AG09309 (cell line): ENCODE measurements around the gene SOHLH2.

Source experiments
- DNase-seq: peaks from one replicate; pipeline ENCODE4 v3.0.0-alpha.2; 2010; ENCODE audit warnings: low read depth
- H3K4me3 ChIP-seq: 2 replicates; pipeline ENCODE4 v1.5.1; 2011; ENCODE audit warnings: mild to moderate bottlenecking, low read depth, low read length, moderate library complexity; ENCODE audit not compliant: control insufficient read depth
- CTCF ChIP-seq: IDR thresholded peaks from 2 replicates; pipeline ENCODE4 v1.5.1; 2011; ENCODE audit warnings: mild to moderate bottlenecking, low read depth, low read length, inconsistent platforms; ENCODE audit not compliant: insufficient read depth, control insufficient read depth; ENCODE audit errors: missing control alignments

SOHLH2 gene

DNA sequence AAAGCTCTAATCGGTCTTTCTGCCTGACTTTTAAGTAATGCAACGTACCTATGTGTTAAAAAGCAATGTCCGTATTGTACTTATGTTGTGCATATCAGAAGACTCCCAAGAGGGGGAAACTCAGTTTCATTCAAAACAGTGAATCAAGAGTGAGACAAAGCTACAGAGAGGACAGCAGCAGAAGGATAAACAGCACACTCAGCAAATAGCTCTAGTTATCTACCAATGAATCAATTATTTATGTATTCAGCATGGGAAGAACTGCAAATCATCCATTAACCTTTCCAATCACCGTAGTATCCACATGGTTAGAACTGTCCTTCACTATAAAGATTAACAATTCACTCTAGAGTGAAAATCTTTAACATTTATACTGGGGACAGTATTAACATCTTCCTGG lies 36.7 kb upstream of the SOHLH2 start:
- H3K4me3 ChIP-seq: no peak overlapping the region
- no peak for DNase-seq
- no peak for TF ChIP-seq CTCF

DNA sequence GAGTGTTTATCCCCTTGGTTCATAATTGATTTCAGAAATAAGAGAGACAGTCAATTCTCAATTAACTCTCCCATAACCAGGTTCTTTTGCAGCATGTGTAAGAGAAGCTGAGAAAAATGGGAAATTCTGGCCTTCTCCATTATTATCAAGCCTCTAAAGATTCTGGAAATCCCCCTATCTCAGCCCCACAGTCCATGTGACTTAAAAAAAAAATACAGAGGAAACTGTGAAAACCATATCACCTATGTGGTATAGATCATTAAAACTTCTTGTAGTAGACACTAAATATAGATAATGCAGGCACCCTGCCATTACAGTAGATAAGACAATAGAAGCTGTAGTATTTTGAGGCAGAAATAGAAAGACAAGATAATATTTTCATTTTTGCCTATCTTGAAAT lies 34.3 kb upstream of the SOHLH2 start:
- TF ChIP-seq CTCF: no peak
- no peak overlapping the region for H3K4me3 ChIP-seq
- no peak for DNase-seq

DNA sequence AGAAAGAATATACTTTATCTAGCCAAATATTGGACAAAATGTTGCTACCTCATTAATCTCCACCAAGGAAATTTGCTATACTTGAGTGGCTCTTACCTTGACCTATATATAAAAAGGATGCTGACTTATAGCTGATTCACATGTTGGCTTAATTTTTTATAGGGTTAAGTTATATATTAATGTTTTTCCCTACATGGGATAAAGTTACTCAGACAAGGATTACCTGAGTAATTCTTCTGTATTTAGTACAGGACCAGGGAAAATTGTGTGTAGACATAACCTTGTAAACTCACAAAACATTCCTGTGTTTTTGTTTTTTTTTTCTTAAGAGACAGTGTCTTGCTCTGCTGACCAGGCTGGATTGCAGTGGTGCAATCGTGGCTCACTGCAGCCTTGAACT lies 30.6 kb upstream of the SOHLH2 start:
- H3K4me3 ChIP-seq: no peak overlapping the region
- TF ChIP-seq CTCF: no peak
- DNase-seq: no peak

DNA sequence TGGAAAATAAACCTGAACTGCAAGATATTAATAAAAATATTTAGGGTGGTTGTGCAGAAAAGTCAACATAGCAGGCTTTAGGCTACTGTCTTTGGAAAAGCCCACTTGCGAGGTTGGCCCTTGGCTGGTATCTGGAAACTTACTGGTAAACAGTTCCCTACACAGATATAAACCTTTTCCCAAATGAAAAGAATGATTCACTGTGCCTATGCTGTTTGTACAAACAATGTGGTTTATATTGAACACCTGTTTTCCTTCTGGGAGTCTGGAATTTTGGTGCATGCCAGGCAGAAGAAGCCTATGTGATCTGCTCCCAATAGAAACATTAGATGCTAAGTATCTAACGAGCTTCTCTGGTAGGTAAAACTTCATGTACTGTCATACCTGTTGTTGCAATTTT lies 29.7 kb upstream of the SOHLH2 start:
- no peak for DNase-seq
- H3K4me3 ChIP-seq: no peak overlapping the region

DNA sequence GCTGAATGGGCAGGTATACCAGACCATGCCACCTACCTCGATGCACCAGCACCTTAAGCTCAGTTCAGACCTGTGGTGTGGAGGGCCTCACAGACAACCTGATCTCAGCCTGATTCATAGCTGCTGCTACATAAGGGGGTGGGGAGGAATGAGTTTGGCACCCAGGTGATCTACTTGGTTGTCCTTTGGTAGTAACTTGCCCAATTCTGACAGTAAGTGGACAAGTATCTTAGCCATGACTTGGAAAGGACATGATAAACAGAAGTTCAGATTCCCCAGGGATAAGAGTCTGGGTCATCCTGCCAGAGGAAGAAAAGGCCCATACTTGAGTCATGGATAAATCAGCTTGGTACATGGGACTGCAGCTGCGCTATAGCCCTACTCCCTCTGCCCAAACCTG lies 28.4 kb upstream of the SOHLH2 start:
- no peak for DNase-seq
- TF ChIP-seq CTCF: no peak
- H3K4me3 ChIP-seq: no peak overlapping the region

More for the DNA sequence above, 29.7 kb upstream of the SOHLH2 start:
- no peak for TF ChIP-seq CTCF

- no peak overlapping the region for H3K4me3 ChIP-seq
- no peak for DNase-seq
- no peak for TF ChIP-seq CTCF
Observed at GRCh38 chr13:36231236-36231635, 16.9 kb upstream of the SOHLH2 start.

- no peak overlapping the region for H3K4me3 ChIP-seq
- no peak for TF ChIP-seq CTCF
- DNase-seq: no peak
Observed at GRCh38 chr13:36224730-36225129, 10.4 kb upstream of the SOHLH2 start.
